ENCODE data around the gene PTPA.

GRCh38 chr9:129176701-129177442, 65.7 kb downstream of the PTPA start:
- TF ChIP-seq FOXM1 (IDR thresholded peaks at IDR 0.05; ENCODE audit: borderline replicate concordance), result no peak
- no peak for TF ChIP-seq ZNF384 (IDR thresholded peaks at IDR 0.05)
- TF ChIP-seq SUZ12 (IDR thresholded peaks at IDR 0.05), result no peak
- TF ChIP-seq SP1 (IDR thresholded peaks at IDR 0.05), result no peak
- TF ChIP-seq L3MBTL2 (conservative IDR thresholded peaks at IDR 0.05), result no peak
